Erythroblast (primary cell): ENCODE measurements around the gene B3GNT2.

Source experiments
- GATA1 ChIP-seq: IDR thresholded peaks from 2 replicates; pipeline ENCODE4 v1.6.1; 2011; ENCODE audit warnings: low read depth, mild to moderate bottlenecking, control low read depth, low read length, moderate library complexity
- POLR2A ChIP-seq: IDR thresholded peaks from 2 replicates; pipeline ENCODE4 v1.6.1; 2011; ENCODE audit warnings: mild to moderate bottlenecking, low read length

GRCh38 chr2:62189196-62189595 is 6.7 kb upstream of the B3GNT2 start:
- TF ChIP-seq POLR2A (no peak), GATA1 (no peak)
